HG02610 (cell line): ENCODE measurements around the gene MARS1.

Experiments
- ATAC-seq: cut with Tn5 transposase; IDR thresholded peaks from one replicate; pipeline ENCODE4 v1.9.1; 2021; ENCODE audit warnings: mild to moderate bottlenecking, moderate library complexity; ENCODE audit not compliant: unreplicated experiment

Gene MARS1

DNA sequence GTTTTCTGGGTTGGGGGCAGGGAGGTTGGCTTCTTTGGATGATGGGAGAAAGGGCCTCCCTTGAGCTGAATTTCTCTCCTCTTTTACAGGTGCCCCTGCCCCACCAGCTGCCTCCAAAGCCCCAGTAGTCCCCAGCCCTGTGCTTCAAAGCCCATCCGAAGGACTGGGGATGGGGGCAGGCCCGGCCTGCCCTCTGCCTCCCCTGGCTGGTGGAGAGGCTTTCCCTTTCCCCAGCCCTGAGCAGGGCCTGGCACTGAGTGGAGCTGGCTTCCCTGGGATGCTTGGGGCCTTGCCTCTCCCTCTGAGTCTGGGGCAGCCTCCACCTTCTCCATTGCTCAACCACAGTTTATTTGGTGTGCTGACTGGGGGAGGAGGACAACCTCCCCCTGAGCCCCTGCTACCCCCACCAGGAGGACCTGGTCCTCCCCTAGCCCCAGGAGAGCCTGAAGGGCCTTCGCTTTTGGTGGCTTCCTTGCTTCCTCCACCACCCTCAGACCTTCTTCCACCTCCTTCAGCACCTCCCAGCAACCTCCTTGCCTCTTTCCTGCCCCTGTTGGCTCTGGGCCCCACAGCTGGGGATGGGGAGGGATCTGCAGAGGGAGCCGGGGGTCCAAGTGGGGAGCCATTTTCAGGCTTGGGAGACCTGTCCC is 38.7 kb downstream of the MARS1 start:
- no peak for ATAC-seq

DNA sequence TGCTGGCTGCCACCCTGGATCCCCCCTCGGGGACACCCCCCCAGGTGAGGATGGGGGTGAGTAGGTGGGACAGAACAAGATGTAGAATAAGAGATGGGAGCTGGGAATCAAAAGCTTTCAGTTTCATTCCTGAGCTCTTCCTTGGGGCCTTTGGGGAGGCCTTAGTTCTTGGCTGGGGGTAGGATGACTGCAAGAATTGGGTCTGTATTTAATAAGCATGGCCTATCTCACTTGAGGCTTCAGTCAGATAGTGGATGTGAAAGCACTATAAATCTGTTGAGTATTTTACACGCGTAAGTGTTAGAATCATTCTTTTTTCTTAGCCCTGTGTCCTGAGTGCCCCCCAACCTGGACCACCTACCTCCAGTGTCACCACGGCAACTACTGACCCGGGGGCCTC is 39.3 kb downstream of the MARS1 start:
- ATAC-seq: no peak

DNA sequence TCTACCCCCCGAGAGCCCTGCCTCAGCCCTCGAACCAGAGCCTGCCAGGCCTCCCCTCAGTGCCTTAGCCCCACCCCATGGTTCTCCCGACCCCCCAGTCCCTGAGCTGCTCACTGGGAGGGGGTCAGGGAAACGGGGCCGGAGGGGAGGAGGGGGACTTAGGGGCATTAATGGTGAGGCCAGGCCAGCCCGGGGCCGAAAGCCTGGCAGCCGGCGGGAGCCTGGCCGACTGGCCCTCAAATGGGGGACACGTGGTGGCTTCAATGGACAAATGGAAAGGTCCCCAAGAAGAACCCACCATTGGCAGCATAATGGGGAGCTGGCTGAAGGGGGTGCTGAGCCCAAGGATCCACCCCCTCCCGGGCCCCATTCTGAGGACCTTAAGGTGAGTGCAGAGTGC is 40.3 kb downstream of the MARS1 start:
- ATAC-seq: no peak

DNA sequence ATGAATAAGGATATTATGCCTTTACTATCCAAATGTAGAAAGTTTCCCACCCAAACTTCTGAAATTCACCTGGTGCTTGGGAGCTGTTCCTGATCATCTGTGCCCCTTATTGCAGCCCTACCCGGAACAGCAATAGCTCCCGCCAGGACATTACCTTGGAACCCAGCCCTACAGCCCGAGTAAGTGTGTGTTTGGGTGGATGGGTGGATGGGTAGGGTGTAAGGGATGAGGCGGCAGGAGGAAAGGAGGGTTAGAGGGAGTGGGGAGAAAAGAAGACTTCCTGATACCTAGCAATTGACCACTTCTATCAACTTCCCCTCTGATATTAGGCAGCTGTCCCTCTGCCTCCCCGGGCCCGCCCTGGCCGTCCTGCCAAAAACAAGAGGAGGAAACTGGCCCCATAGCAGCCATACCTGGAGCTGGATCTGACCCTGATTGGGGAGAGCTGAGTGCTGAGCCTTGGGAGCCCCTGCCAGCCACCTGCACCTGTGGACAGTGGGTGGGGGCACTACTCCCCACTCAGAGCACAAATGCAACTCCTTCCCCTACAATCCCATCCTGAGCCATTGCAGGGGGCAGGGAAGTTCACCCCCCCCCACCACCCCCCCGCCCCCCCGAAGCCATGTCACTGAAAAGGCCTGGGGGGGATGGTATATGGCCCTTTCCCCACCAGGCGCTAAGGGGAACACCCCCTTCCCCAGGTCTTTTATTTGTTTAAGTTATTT is 41.1 kb downstream of the MARS1 start:
- ATAC-seq: no peak

DNA sequence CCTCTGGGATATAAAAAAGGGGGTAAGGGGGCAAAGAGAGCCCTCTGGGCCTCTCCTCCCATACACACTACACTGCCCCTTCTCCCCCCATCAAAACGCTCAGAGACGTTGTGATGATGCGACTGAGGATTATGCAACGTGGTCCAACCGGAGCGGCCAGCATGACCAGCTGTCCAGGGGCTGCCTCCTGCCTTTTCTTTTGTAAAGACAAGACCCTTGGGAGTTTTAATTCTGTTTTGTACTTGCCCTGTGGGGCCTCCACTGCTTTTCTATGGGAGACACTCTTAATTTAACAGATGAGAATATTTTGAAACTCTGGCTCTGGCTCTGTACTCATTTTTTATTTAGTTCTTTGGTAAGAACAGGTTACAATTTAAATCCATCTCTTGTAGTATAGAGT is 42.0 kb downstream of the MARS1 start:
- ATAC-seq: no peak

DNA sequence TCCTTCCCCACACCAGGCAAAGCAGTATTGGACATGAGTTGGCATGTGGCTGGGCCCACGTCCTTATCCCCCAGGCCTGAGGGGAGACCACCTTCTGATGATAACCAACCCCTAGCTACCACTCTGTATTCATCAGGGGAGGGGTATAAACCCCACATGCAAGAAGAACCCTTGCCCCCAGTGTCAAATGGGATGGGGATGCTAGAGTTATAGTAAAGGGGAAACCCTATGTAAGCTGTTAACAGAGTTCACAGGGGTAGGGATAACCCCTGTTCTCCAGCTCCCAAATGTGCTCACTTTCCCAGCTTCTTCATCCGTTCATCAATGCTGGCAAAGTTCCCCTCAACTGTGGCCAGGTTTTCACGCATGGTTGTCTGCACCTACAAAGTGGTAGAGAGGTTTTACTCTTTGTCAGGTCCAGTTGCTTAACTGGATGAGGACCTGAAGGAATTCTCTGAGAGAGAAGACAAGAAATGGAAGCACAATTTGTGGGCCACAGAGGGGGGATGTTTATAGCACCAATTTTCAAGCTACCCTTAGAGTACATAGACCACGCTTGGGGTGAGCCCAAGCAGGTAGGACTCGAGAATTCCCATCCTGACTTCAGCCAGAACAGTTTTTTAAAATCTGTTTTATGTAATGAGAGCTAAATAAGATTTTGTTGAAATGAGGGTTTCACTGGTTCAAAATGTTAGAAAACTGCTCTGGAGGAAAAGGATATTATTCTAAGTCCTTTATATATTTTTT is 42.7 kb downstream of the MARS1 start:
- ATAC-seq: no peak

DNA sequence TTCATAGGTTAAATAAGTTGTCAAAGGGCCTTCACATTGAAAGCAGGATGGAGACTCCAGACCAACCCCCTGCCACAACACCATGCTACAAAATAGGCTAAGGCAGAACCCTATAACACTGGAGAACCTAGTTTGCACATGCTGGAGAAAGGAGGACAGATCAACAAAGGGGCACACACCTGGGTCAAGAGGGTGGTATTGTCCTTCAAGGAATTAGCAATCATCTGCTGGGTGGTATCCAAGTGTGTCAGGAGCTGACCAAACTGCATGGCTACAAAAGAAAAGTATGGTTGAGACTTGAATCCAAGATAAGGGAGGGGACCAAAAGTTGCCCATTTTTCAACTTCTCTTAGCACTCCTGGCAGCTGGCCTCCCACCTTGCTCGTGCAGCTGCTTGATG is 44.0 kb downstream of the MARS1 start:
- ATAC-seq: no peak

DNA sequence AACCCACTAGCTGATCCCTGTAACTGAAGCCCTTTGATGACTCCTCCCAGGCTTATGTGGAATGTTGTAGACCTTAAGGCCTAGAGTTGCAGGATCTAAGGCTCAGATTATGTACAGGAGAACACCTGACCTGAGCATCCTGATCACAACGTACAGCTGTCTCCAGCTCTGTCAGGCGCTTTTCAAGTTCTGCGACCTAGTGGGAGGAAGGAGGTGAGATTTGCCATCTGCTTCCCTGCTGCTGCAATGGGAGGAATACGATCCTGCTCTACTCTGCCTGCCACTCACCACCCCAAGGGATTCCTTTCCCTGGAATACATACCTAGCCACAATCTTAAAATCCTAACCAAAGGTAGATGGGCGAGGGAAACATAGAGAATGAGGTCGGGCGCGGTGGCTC is 45.2 kb downstream of the MARS1 start:
- no peak for ATAC-seq

DNA sequence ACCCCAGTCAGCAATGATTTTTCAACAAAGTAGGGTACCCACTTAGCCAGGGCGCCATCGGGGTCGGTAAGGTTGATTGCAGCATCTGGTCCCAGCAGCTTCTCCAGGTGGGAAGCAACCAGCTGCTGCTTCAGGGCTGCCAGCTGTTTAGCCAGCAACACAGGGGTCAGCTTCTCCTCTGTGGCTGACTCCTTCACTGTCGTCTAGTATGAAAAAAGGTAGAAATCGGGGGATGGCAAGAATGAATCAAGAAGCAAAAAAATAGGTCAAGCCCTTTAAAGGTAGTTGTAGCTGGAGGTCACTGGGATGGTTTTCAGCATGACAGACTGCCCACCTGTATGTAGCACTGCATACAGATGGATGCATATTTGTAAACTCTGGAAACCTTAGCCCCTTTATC is 46.4 kb downstream of the MARS1 start:
- no peak for ATAC-seq

DNA sequence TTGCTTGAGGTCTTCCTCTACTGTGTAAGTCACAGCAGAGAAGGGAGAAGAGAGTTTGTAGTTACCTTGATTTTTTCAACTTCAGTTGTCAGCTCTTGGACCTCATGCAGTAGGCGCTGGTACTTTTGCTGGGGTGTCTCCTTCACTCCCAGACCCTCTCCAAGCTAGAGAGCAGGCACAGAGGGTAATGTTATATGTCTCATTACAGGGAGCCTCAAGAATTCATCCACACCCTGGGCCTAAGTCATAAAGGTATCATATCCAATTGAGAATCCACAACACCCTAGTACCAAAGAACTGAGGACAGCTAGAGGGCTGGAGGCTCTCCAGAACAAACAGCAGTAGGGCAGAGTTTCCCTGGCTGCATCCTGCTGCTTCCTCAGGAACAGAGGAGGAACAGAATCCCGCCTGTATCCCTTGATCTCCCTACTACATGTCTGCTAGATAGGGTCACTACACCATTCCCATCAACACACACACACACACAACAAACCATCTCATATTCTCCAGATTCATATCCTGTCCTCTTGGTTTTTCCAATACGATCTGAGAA is 47.2 kb downstream of the MARS1 start:
- no peak for ATAC-seq

DNA sequence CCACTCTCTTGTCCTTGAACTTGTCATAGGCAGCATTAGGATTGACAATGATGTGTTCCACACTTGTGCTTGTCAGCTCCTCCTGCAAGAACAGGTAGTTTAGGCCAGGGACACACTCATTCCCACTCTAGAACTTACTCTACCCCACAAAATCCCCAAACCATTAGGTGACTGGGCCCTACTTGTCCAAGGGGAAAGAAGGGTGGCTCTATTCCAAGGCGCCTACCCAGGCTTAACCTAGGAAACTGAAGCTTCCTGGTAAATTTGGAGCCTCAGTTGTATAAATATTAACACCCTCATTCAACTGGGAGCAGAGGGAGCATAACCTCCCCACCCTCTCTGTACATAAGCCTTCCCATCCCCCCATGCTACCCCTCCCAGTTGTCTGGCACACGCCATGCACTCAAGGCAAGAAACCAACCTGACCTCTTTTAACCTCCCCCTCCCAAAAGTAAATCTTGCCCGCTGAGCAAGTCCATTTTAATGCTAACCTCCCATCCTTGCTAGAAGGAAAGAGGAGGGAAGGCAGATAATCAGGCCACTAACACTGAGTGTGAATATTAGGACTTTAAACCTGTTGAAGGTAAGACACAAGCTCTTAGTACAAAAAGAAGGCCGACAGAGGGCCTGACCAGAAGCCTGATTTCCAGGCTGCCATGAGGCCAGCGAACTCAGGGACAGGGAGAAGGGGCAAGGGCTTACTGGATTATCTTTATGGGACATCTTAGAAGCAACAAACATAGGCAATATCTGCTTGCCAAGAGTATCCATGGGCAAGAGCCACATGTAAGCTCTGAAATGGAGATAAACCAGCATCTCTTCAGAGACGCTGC is 48.1 kb downstream of the MARS1 start:
- ATAC-seq: no peak

DNA sequence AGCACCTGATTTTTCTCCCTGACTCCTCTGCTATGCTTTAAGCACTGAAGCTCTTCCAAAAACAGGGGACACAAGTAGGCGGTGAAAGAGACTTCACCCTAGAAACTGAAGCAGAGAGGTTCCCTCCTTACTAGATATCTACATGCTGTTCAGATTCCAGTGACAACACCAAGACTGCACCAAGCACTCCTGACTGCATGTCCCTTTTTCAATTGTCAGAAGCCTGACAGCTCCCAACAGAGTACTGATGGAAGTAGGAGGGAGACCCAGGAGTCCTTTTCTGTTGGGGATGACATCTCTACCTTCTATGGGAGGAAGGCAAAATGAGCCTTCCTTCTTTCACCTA is 48.7 kb downstream of the MARS1 start:
- no peak for ATAC-seq

DNA sequence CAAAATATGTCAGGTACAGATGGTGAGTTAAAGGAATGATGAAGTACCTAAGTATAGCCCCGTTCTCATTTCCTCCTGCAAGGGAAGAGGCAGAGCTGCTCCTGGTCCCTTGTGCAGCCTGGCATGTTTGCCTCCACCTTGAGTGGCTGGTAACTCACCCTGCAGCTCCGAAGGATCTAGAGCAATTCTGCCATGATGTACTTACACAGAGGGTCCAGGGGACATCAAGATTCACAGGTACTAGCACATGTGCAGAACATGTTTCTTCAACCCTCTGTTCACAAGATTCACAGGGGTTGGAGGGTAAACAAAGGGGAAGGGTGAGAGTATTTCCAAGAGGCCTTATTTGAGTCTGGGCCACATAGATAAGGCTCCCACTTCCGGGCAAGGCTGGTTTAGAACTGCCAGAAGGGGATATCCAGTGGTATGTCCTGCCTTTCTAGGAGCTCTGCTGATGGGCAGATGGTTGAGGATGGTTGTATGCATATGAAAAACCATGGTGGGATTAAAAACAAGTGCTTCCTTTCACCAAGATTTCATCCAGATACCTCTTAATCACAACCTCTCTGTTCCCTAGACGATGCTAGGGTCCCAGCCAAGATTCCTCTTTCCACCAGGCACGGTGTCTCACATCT is 51.4 kb downstream of the MARS1 start:
- ATAC-seq: no peak

DNA sequence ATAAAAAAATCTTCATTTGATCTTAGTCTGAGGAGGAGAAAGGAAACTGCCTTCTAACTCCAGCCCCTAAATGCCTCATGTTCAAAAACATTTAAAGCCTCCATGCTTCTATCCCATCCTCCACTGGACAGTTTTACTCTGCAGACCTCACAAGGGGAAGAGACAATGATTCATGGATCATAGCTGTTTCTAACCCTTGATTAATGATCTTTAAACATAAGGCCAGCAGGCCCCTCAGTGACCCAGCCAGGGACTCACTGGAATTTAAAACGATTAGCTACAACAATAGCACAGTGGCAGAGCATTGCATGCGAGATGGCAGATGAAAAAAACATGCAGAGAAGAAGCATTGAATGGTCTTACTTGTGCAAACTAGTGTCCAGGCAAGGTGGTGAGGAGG is 53.1 kb downstream of the MARS1 start:
- ATAC-seq: no peak

DNA sequence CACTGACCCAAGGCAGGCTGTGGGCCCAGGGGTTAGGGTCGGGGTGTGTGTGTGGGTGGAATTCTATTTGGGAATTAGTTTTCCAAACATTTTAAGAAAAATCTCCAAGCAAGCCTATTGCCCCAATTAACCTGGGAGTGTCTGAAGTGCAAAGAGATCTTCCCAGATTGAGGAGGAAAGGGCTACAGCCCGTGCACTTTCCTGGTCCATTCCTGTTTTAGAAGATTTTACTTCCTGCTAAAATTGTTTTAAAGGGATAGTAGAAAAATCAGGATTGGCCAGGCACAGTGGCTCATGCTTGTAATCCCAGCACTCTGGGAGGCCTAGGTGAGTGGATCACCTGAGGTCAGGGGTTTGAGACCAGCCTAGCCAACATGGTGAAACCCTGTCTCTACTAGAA is 53.8 kb downstream of the MARS1 start:
- ATAC-seq: no peak

DNA sequence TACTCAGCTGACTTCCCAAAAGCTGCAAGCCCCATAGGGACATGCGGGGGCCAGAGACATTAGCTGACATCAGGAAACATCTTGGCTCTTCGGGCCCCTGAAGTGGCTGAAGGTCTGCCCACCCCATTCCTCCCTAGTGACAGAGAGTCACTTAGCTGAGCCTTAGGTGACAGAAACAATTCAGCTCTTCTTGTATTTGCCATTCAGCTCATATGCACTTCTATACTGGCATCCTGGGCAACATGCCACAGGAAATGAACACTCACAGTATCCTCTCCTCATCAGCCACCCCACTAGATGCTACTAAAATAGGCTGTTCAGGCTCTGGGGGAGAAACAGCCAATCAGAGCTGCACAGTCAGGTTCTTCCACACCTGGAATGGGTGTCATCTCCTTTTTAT is 55.7 kb downstream of the MARS1 start:
- ATAC-seq: no peak

DNA sequence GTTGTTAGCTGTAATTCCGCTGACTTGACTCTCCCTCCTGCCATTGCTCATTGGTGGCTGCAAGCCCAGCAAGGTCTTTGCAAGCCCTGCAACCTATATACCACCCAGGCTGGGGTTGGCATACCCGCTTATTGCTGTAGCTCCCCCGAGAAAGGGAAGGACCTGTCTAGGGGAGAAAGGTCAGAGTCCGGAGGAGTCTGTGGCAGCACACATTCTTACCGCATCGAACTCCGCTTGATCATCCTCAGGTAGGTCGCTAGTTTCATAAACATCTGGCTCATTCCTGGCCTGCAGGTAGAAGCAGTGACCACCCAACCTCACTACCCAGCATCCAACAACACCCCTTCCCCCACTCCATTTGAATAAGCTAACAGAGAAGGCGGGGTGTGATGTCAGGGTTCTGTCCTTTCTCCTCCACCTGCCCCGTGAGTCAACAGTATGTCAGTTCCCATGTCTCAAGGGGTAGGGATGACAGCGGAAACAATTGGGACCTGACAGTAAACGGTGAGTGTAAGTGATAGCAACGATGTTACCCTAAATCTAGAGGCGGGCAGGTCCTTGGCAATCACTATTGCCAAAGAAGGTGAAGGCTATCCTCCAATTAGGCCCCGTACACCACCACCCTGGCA is 58.1 kb downstream of the MARS1 start:
- no peak for ATAC-seq

DNA sequence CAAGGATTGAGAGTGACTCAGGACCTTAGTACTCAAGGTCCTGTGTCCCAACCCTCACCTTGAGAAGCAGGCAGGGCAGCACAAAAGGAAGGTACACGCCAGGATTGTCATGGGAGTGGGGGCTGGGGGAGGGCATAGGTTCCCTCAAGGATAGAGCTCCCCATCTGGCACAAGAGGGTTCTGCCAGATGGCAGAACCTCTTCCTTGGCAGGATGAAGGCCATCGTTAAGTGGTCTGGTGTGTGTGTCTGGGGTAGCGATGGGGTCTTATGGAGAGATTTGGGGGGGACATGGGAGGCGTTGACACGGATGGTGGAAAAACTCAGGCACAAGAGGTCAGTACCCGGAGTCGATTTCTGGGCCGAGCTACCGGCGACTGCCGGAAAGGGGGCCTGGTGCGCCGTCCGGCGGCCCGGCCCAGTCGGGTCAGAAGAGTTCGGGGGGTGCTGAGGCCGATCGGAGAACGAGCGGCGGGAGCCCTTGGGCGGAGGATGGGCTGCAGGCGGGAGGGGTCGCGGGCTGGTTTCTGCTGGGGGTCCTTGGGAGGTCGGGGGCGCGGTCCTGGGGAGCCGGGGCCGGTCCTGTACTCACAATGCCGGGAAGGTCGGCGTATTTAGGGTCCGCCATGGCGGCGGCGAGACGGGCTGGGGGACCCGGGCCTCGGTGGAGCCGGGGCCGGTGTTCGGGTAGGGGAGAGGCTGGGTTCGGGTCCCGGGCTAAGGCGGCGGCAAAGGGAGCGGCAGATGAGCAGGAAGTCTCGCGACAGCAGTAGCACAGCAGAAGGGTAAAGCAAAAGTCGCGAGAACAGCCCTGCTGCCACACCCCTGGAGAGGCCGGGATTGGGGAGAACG is 58.8 kb downstream of the MARS1 start, which contains the start of gene DCTN2:
Gene DCTN2 (minus strand): TSS at position 755 of the 850 bp plus-strand sequence. CDS start 129 bp downstream, at position 626.
- ATAC-seq: peak; percentile 97
